ENCODE results near the gene KRTAP1-1.
"Not testable (repeated sequence)": the region's sequence is repeated elsewhere in the genome, so short reads cannot be mapped to it uniquely, and the experiment has no call there.

The KRTAP1-1 gene

DNA sequence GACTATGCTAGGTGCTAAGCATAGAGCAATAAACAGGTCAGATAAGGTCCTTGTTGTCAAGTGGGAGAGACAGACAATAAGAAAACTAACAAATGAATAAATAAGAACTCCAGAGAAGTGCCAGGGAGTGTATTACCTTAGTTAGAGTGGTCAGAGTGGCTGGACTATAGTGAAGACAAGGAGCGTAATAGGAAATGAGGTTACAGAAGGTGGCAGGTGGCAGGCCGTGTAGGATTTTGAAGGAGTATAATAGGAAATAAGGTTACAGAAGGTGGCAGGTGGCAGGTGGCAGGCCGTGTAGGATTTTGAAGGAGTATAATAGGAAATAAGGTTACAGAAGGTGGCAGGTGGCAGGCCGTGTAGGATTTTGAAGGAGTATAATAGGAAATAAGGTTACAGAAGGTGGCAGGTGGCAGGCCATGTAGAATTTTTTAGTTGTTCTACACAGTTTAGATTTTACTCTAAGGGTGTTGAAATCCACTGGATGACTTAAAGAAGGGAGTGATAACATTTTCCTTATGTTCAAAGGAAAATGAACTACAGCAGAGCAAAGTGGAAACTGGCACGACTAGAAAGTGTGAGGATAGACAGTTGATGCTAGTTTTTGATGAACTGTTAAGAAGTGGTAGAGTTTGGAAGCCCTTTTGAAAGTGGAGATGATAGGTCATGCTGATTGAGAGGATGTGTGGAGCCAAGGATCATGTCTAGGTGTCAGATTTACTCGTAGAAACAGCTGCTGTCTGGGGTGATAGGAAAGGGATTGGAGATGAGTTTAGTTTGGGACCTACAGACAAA, 28.7 kb downstream of the KRTAP1-1 start:
- intact Hi-C loops (cut with micrococcal nuclease), result no loop called here
- Mint-ChIP-seq H3K4me3 (no peak overlapping the region), H3K36me3 (ENCODE audit: low read depth) (no peaks in the 10 kb centered on the region)

DNA sequence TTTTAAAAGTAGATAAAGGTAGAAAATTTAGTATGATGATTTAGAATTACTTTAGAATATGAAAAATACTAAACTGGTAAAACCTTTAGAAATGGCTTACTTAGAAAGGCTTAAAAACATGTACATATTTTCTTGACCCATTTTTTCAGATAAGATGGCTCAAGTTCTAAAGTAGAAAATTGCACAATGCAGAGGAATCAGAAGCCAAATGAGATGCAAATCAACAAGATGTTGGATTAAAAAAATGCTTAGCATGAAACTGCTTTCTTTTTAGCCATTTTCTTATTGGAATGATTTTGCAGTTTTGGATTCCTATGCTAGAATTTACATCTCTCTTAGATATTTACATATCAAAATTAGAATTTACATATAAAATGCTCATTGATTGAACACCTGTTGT, 30.8 kb downstream of the KRTAP1-1 start:
- H3K9me3 Mint-ChIP-seq, result no peaks in the 10 kb centered on the region
- intact Hi-C loops (cut with micrococcal nuclease), result no loop called here
- no peaks in the 10 kb centered on the region for H3K36me3 Mint-ChIP-seq (ENCODE audit: low read depth)
- H3K27ac Mint-ChIP-seq, result no peak overlapping the region
- no peak overlapping the region for H3K4me3 Mint-ChIP-seq
- H3K4me1 Mint-ChIP-seq (ENCODE audit: low read depth), result no peaks in the 10 kb centered on the region
- H3K27me3 Mint-ChIP-seq, result peaks cover 2% of the 10 kb centered on the region

More for the DNA sequence above, 28.7 kb downstream of the KRTAP1-1 start:
- Mint-ChIP-seq H3K27me3 (peaks cover 2% of the 10 kb centered on the region), H3K27ac (no peak overlapping the region), H3K4me1 (ENCODE audit: low read depth) (no peaks in the 10 kb centered on the region), H3K9me3 (no peaks in the 10 kb centered on the region)

DNA sequence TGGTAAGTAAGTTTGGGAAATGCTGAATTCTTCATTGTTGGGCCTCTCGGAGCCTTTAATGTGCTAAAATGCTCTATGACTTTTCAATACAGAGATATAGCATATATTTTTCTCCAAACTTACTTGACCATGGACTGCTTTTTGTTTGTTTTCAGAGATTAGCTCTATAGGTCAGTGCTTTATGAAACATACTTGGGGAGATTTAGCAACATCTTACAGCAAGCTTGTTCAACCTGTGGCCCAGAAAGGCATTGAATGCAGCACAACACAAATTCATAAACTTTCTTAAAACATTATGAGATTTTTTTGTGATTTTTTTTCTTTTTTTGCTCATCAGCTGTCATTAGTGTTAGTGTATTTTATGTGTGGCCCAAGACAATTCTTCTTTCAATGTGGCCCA, 31.3 kb downstream of the KRTAP1-1 start:
- H3K9me3 Mint-ChIP-seq, result no peaks in the 10 kb centered on the region
- no peak overlapping the region for H3K4me3 Mint-ChIP-seq

DNA sequence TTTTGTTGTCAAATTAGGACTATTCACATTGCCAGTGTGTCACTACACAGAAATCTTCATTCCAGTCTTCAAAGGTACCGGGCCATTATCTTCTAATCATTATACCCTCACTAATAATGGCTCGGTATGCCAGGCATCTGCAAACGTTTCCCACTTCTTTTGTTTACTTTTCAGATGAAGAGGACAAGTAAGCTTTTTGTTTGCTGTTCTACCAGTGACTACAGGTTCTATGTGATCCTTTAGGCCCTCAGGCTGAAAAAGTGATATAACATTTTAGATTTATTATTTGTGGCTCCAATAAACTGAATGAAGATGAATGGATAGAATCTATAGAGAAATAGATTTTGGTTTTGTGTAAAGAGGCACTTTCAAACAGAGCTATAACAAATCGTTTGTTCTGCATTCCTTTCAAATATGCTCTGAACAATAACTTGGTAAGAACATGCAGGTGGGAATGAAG, 31.9 kb downstream of the KRTAP1-1 start:
- Mint-ChIP-seq H3K27ac (no peak overlapping the region), H3K4me1 (ENCODE audit: low read depth) (no peaks in the 10 kb centered on the region), H3K9me3 (no peaks in the 10 kb centered on the region), H3K4me3 (no peak overlapping the region), H3K36me3 (ENCODE audit: low read depth) (no peaks in the 10 kb centered on the region), H3K27me3 (peaks cover 2% of the 10 kb centered on the region)
- intact Hi-C loops (cut with micrococcal nuclease), result no loop called here

More for the DNA sequence above, 31.3 kb downstream of the KRTAP1-1 start:
- intact Hi-C loops (cut with micrococcal nuclease), result no loop called here
- Mint-ChIP-seq H3K4me1 (ENCODE audit: low read depth) (no peaks in the 10 kb centered on the region), H3K36me3 (ENCODE audit: low read depth) (no peaks in the 10 kb centered on the region), H3K27me3 (peaks cover 2% of the 10 kb centered on the region), H3K27ac (no peak overlapping the region)

DNA sequence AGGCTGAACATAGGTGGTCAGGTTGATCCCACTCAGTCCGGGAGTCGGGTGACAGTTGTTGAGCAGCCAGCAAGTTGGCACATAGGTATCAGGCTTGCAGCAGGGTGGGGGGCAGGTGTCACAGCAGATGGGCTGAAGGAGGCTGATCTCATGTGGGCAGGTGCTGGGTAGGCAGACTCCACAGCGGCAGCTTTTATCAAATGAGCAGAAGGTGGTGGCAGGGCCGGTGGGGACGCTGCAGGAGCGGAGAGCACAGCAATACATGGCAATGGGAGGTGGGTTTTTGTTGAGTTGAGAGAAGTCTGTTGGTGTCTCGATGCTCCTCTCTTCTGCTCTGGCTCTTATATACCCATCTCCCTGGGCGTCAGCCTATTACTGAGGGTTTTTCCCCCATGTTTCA, 32.4 kb downstream of the KRTAP1-1 start, which contains the start of gene KRTAP3-1:
TSS of gene KRTAP3-1 (minus strand) at position 318 of the 400 bp plus-strand sequence. CDS start at position 264, 54 bp downstream.
- intact Hi-C loops (cut with micrococcal nuclease), result no loop called here
- H3K27ac Mint-ChIP-seq, result no peak within 1 kb of the TSS
- H3K27me3 Mint-ChIP-seq, result peaks cover 2% of the 10 kb centered on the region
- H3K4me1 Mint-ChIP-seq (ENCODE audit: low read depth), result no peaks in the 10 kb centered on the region
- H3K4me3 Mint-ChIP-seq, result no peak within 1 kb of the TSS
- H3K9me3 Mint-ChIP-seq, result no peaks in the 10 kb centered on the region
- H3K36me3 Mint-ChIP-seq (ENCODE audit: low read depth), result no peaks in the 10 kb centered on the region

DNA sequence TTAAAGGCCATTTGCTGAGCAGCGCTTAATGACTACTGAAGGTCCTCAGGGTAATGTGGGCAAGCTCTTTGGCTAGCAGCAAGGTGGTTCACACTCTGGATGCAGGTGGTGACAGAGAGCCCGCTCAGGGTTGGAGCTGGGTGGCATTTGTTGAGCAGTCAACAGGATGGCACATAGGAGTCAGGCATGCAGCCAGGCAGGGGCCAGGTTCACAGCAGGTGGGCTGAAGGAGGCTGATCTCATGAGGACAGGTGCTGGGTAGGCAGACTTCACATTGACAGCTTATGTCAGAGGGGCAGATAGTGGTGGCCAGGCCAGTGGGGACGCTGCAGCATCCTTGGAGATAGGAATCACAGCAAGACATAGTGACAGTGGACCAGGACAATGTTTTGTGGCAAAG, 36.9 kb downstream of the KRTAP1-1 start:
- no peak overlapping the region for H3K27ac Mint-ChIP-seq
- no peaks in the 10 kb centered on the region for H3K36me3 Mint-ChIP-seq (ENCODE audit: low read depth)
- H3K9me3 Mint-ChIP-seq, result no peaks in the 10 kb centered on the region
- intact Hi-C loops (cut with micrococcal nuclease), result no loop called here
- peaks cover 4% of the 10 kb centered on the region for H3K27me3 Mint-ChIP-seq
- no peak overlapping the region for H3K4me3 Mint-ChIP-seq
- no peaks in the 10 kb centered on the region for H3K4me1 Mint-ChIP-seq (ENCODE audit: low read depth)

DNA sequence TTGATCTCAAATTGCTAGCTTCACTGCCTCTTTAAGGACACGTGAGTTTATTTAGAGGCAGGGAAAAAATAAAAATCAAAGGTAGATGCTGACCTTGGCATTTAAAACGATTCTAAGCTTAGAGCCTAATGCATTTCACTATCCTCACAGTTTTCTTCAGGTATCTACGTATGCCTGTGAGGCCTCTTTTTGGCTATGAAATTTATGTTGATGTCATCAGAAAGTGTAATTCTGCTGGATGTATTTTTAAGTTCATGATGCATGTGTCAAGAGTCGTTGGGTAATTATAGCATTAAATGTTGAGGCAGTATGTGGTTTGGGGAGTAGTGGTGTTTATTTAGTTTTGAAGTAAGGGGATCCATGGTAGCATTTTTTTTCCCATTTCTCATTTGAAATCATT, 37.3 kb downstream of the KRTAP1-1 start:
- Mint-ChIP-seq H3K4me1 (ENCODE audit: low read depth) (no peaks in the 10 kb centered on the region), H3K36me3 (ENCODE audit: low read depth) (no peaks in the 10 kb centered on the region), H3K9me3 (no peaks in the 10 kb centered on the region), H3K27ac (no peak overlapping the region), H3K27me3 (peaks cover 6% of the 10 kb centered on the region), H3K4me3 (no peak overlapping the region)
- intact Hi-C loops (cut with micrococcal nuclease), result no loop called here

DNA sequence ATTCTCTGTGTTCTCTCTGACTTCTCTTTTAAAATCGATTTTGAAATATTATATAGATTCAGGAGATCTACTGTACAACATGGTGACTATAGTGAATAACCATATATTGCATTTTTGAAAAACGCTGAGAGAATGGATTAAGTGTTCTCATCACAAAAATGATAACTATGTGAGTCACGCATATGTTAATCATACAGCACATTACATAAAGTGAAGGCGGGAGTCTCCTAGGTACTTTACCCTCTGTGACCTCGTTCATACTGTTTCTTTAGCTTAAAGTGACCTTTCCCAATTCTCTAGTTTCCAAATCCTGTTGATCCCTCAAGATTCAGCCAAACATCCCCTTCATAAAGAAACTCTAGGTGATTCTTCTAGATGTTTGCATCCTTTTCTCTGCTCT, 38.4 kb downstream of the KRTAP1-1 start:
- H3K9me3 Mint-ChIP-seq, result no peaks in the 10 kb centered on the region
- no peak overlapping the region for H3K27ac Mint-ChIP-seq
- H3K36me3 Mint-ChIP-seq (ENCODE audit: low read depth), result no peaks in the 10 kb centered on the region
- intact Hi-C loops (cut with micrococcal nuclease), result no loop called here
- no peaks in the 10 kb centered on the region for H3K4me1 Mint-ChIP-seq (ENCODE audit: low read depth)
- peaks cover 7% of the 10 kb centered on the region for H3K27me3 Mint-ChIP-seq
- no peak overlapping the region for H3K4me3 Mint-ChIP-seq

DNA sequence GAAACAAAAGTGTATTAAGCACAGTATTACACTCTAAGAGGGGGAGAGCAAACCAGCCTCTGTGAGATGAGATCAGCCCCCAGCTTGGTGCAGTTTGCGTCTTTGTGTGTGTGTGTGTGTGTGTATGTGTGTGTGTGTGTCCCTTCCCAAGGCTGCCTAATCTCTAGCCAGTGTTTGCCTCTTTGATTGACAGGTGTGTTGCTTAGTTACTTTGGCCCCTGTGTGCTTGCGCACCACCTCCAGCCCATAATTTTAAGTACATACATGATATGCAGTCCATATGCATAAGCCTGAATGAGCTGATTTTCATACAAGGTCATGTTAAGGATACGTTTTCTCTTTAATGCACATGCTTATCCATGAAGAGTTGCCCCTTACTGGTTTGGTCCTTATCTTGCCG, 39.5 kb downstream of the KRTAP1-1 start:
- H3K27ac Mint-ChIP-seq, result no peak overlapping the region

DNA sequence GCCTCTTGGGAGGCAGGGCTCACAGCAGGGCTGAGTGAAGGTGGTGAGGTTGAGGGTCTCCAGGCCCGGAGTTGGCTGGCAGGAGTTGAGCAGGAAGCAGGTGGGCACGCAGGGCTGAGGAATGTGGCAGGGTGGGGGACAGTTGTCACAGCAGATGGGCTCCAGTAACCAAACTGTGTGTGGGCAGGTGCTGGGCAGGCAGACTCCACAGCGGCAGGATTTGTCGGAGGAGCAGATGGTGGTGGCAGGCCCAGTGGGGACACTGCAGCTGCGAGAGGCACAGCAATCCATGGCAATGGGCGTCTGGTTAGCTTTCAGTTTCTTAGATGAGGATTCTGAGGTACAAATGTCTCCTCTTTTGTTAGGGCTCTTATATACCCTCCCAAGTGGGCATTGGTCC, 41.7 kb downstream of the KRTAP1-1 start, which contains the start of gene KRTAP3-2:
TSS of gene KRTAP3-2 (minus strand) at position 344 of the 400 bp plus-strand sequence. CDS start at position 291, 53 bp downstream.
- H3K4me1 Mint-ChIP-seq (ENCODE audit: low read depth); H3K4me3 Mint-ChIP-seq; H3K9me3 Mint-ChIP-seq; H3K27ac Mint-ChIP-seq; H3K36me3 Mint-ChIP-seq (ENCODE audit: low read depth); intact Hi-C loops (cut with micrococcal nuclease): not testable (repeated sequence)
- peaks cover 21% of the 10 kb centered on the region for H3K27me3 Mint-ChIP-seq

More for the DNA sequence above, 39.5 kb downstream of the KRTAP1-1 start:
- peaks cover 15% of the 10 kb centered on the region for H3K27me3 Mint-ChIP-seq
- H3K9me3 Mint-ChIP-seq, result no peaks in the 10 kb centered on the region
- H3K4me1 Mint-ChIP-seq (ENCODE audit: low read depth), result no peaks in the 10 kb centered on the region
- intact Hi-C loops (cut with micrococcal nuclease), result no loop called here
- no peak overlapping the region for H3K4me3 Mint-ChIP-seq
- H3K36me3 Mint-ChIP-seq (ENCODE audit: low read depth), result no peaks in the 10 kb centered on the region

DNA sequence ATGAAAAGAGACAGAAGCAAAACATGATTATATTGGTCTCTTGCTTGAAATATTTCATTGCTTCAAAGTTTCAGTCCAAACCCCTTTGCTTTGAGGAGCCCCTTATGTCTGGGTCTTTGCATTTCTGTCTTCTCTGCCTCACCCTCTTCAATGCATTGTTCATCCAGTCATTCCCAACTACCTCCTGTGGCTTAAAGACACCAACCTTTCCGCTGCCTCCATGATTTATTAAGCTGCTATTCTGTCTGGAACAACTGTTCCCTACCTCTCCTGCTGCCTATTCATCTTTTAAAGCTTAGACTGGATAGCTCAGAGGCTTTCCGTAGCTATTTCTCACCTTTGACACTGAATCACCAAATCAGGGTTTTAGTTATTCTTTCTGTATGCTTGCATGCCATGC, 43.9 kb downstream of the KRTAP1-1 start:
- Mint-ChIP-seq H3K4me3 (no peak overlapping the region), H3K27me3 (peaks cover 30% of the 10 kb centered on the region), H3K4me1 (ENCODE audit: low read depth) (no peaks in the 10 kb centered on the region), H3K9me3 (no peaks in the 10 kb centered on the region), H3K36me3 (ENCODE audit: low read depth) (no peaks in the 10 kb centered on the region), H3K27ac (no peak overlapping the region)
- intact Hi-C loops (cut with micrococcal nuclease), result no loop called here

DNA sequence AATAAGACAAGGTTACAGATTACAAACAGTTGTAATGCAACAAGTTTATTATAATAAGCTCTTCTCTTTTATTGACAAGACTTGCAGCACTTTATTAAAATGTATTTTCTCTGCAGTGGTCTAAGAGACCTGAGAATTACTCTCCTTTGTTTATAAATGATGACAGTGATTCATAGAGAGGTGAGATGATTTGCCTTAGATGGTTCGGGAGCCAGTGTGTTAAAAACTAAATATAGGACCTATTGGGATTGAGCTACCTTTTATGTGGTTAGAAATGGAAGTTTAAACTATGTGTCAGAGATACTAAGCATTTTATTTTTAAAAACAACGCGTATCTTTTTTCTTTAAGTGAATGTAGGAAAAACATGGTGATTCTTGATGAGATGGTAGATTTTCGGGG, 44.4 kb downstream of the KRTAP1-1 start:
- Mint-ChIP-seq H3K27me3 (peaks cover 32% of the 10 kb centered on the region), H3K4me1 (ENCODE audit: low read depth) (no peaks in the 10 kb centered on the region), H3K27ac (no peak overlapping the region), H3K36me3 (ENCODE audit: low read depth) (no peaks in the 10 kb centered on the region), H3K4me3 (no peak overlapping the region), H3K9me3 (no peaks in the 10 kb centered on the region)
- intact Hi-C loops (cut with micrococcal nuclease), result no loop called here

DNA sequence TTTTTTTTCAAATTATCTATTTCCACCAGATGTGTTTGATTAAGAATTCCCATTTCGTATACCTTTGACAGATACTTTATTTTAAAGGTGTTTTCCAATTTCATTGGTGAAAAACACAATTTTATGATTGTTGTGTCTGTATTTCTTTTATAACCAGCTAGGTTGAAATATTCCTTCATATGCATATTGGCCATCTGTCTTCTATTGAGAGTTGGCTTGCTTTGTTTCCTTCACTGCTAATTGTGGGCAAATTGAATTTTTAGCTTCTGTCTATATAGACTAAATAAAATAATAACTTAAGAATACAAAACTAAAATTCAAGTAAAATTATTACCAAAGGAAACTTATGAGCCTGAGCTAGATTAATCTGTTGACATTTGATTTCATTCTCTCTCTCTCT, 46.1 kb downstream of the KRTAP1-1 start:
- Mint-ChIP-seq H3K27ac (no peak overlapping the region), H3K4me3 (no peak overlapping the region), H3K27me3 (peaks cover 32% of the 10 kb centered on the region)

DNA sequence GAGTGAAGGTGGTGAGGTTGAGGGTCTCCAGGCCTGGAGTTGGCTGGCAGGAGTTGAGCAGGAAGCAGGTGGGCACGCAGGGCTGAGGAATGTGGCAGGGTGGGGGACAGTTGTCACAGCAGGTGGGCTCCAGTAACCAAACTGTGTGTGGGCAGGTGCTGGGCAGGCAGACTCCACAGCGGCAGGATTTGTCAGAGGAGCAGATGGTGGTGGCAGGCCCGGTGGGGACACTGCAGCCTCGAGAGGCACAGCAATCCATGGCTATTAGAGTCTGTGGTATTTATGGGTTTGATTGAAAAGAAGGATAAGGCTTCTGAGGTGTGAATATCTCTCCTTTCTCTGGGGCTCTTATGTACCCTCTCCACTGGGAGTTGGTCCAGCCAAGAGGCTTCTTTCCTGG, 47.4 kb downstream of the KRTAP1-1 start, which contains the start of gene KRTAP3-3:
TSS of gene KRTAP3-3 (minus strand) at position 326 of the 400 bp plus-strand sequence. CDS start at position 259, 67 bp downstream.
- intact Hi-C loops (cut with micrococcal nuclease), result no loop called here
- H3K36me3 Mint-ChIP-seq (ENCODE audit: low read depth), result no peaks in the 10 kb centered on the region
- no peak within 1 kb of the TSS for H3K4me3 Mint-ChIP-seq
- H3K27me3 Mint-ChIP-seq, result peaks cover 28% of the 10 kb centered on the region
- no peaks in the 10 kb centered on the region for H3K9me3 Mint-ChIP-seq
- H3K4me1 Mint-ChIP-seq (ENCODE audit: low read depth), result no peaks in the 10 kb centered on the region
- no peak within 1 kb of the TSS for H3K27ac Mint-ChIP-seq

More for the DNA sequence above, 46.1 kb downstream of the KRTAP1-1 start:
- H3K36me3 Mint-ChIP-seq (ENCODE audit: low read depth), result no peaks in the 10 kb centered on the region
- H3K4me1 Mint-ChIP-seq (ENCODE audit: low read depth), result no peaks in the 10 kb centered on the region
- intact Hi-C loops (cut with micrococcal nuclease), result no loop called here
- H3K9me3 Mint-ChIP-seq, result no peaks in the 10 kb centered on the region

Data from dendritic cell treated with granulocyte-macrophage colony-stimulating factor and Interleukin-4, amounts not matched to agents 40 ng/mL and 50 ng/mL, for 4 days (primary cell).